H1 (cell line): ENCODE data around the gene UAP1. TPM values are rescaled to one million over a fixed set of nuclear protein-coding genes. Genes with fewer than 3 reads are reported as not detected.

Experiments used
- CTCF ChIA-PET: fragments of 300-600 bp; sonication (Branson Sonifier 250); formaldehyde crosslinking; loops from one replicate; lab custom pipeline; 2021; ENCODE audit not compliant: partially characterized antibody; lab: Charles Lee
- POLR2A ChIA-PET: fragments of 300-600 bp; sonication (Branson Sonifier 250); formaldehyde crosslinking; loops from one replicate; lab custom pipeline; 2021; ENCODE audit warnings: inconsistent platforms; ENCODE audit not compliant: partially characterized antibody; lab: Charles Lee
- DNase-seq, 2 experiments: peaks; one replicate each; pipeline versions ENCODE4 v3.0.0 to v3.0.0-alpha.2; 2010 to 2022; ENCODE audit warnings: low spot score in 2 of 2, low read depth in 1 of 2, mixed read lengths in 1 of 2
- FAIRE-seq: peaks from 2 replicates; lab custom pipeline; 2011; peaks lifted over from hg19 to GRCh38; lab: Jason Lieb, UNC
- H2AFZ ChIP-seq: 2 replicates; pipeline ENCODE4 v1.8.1; 2012; ENCODE audit warnings: low read length, inconsistent platforms
- H2AK5ac ChIP-seq: 2 replicates; pipeline ENCODE4 v1.6.1; 2013; ENCODE audit warnings: low read depth, low read length
- H2BK120ac ChIP-seq: replicated peaks from 2 replicates; pipeline ENCODE3; 2013; ENCODE audit warnings: low read depth, low read length, inconsistent platforms
- H2BK12ac ChIP-seq: 2 replicates; pipeline ENCODE4 v1.6.1; 2013; ENCODE audit warnings: low read depth, low read length
- H2BK15ac ChIP-seq: 2 replicates; pipeline ENCODE4 v1.6.1; 2013; ENCODE audit warnings: low read length
- H2BK20ac ChIP-seq: 2 replicates; pipeline ENCODE4 v1.6.1; 2013; ENCODE audit warnings: low read length
- H2BK5ac ChIP-seq: 2 replicates; pipeline ENCODE4 v1.6.1; 2013; ENCODE audit warnings: low read depth, low read length
- H3K14ac ChIP-seq: 2 replicates; pipeline ENCODE4 v1.6.1; 2013; ENCODE audit warnings: inconsistent platforms; ENCODE audit not compliant: insufficient read length
- H3K18ac ChIP-seq: 2 replicates; pipeline ENCODE4 v1.6.1; 2013; ENCODE audit warnings: low read length; ENCODE audit errors: extremely low read depth
- H3K23ac ChIP-seq: 2 replicates; pipeline ENCODE4 v1.6.1; 2013; ENCODE audit warnings: inconsistent platforms; ENCODE audit not compliant: insufficient read length
- H3K23me2 ChIP-seq: 2 replicates; pipeline ENCODE4 v1.6.1; 2013; ENCODE audit warnings: low read depth, low read length
- H3K27ac ChIP-seq: 2 replicates; pipeline ENCODE4 v1.6.1; 2011; ENCODE audit warnings: low read depth, low read length, inconsistent platforms
- H3K27me3 ChIP-seq, 4 experiments: replicated peaks in 1 of 4; 1 replicate in 1 of 4; 2 replicates in 3 of 4; pipeline versions ENCODE4 v1.6.1 to v1.8.1; 2011 to 2013; ENCODE audit warnings: low read length in 3 of 4, mild to moderate bottlenecking in 3 of 4, inconsistent platforms in 2 of 4, mixed read lengths in 2 of 4, moderate library complexity in 1 of 4; ENCODE audit not compliant: control insufficient read depth in 3 of 4, insufficient read depth in 3 of 4; ENCODE audit errors: extremely low read depth in 1 of 4
- H3K36me3 ChIP-seq, 4 experiments: 2 replicates each; pipeline versions ENCODE4 v1.6.1 to v1.8.1; 2011 to 2013; ENCODE audit warnings: mild to moderate bottlenecking in 4 of 4, low read length in 3 of 4, moderate library complexity in 2 of 4, control low read depth in 1 of 4, inconsistent platforms in 1 of 4; ENCODE audit not compliant: insufficient read depth in 4 of 4, control insufficient read depth in 2 of 4
- H3K4ac ChIP-seq: replicated peaks from 2 replicates; pipeline ENCODE3; 2013; ENCODE audit warnings: low read length, low read depth, mixed read lengths, inconsistent platforms; ENCODE audit not compliant: insufficient read length
- H3K4me1 ChIP-seq, 4 experiments: replicated peaks in 1 of 4; 1 replicate in 1 of 4; 2 replicates in 3 of 4; pipeline versions ENCODE4 v1.6.1 to v1.8.1; 2011 to 2013; ENCODE audit warnings: low read length in 3 of 4, inconsistent platforms in 2 of 4, mixed read lengths in 1 of 4; ENCODE audit not compliant: insufficient read depth in 4 of 4, control insufficient read depth in 3 of 4
- H3K4me2 ChIP-seq, 2 experiments: 2 replicates each; pipeline versions ENCODE4 v1.6.1 to v1.8.1; 2011 to 2013; ENCODE audit warnings: low read depth in 2 of 2, low read length in 2 of 2, control low read depth in 1 of 2, inconsistent platforms in 1 of 2, mild to moderate bottlenecking in 1 of 2; ENCODE audit not compliant: insufficient read depth in 1 of 2
- H3K4me3 ChIP-seq, 4 experiments: fragments of 200-600, 300-600 bp in 1 of 4; sonication (generic), shearing (Covaris generic), sonication (Bioruptor Twin) in 1 of 4; 2 replicates each; pipeline versions ENCODE4 v1.5.1 to v1.8.1; 2011 to 2016; ENCODE audit warnings: low read length in 4 of 4, low read depth in 3 of 4, control low read depth in 2 of 4, inconsistent platforms in 2 of 4, mild to moderate bottlenecking in 2 of 4, mixed read lengths in 1 of 4, moderate library complexity in 1 of 4; ENCODE audit not compliant: insufficient read depth in 2 of 4; ENCODE audit errors: extremely low read depth in 1 of 4
- H3K56ac ChIP-seq: replicated peaks from 2 replicates; pipeline ENCODE3; 2013; ENCODE audit warnings: low read depth, mild to moderate bottlenecking, mixed read lengths, low read length, inconsistent platforms; ENCODE audit not compliant: insufficient read length
- H3K79me1 ChIP-seq: 2 replicates; pipeline ENCODE4 v1.6.1; 2013; ENCODE audit warnings: low read depth, low read length, control low read depth
- H3K79me2 ChIP-seq, 2 experiments: 2 replicates each; pipeline versions ENCODE4 v1.6.1 to v1.8.1; 2012 to 2013; ENCODE audit warnings: low read length in 2 of 2, mild to moderate bottlenecking in 2 of 2, inconsistent platforms in 1 of 2; ENCODE audit not compliant: insufficient read depth in 2 of 2, control insufficient read depth in 1 of 2
- H3K9ac ChIP-seq, 4 experiments: replicated peaks in 1 of 4; 1 replicate in 1 of 4; 2 replicates in 3 of 4; pipeline versions ENCODE4 v1.6.1 to v1.8.1; 2011 to 2013; ENCODE audit warnings: low read depth in 3 of 4, low read length in 3 of 4, control low read depth in 2 of 4, mild to moderate bottlenecking in 2 of 4, moderate library complexity in 2 of 4, inconsistent platforms in 1 of 4; ENCODE audit errors: extremely low read depth in 1 of 4
- H3K9me3 ChIP-seq, 2 experiments: 2 replicates each; pipeline versions ENCODE4 v1.6.1 to v1.8.1; 2012 to 2013; ENCODE audit warnings: mild to moderate bottlenecking in 2 of 2, moderate library complexity in 2 of 2, control low read depth in 1 of 2, inconsistent platforms in 1 of 2, low read depth in 1 of 2, low read length in 1 of 2, mixed read lengths in 1 of 2; ENCODE audit not compliant: insufficient read depth in 2 of 2
- H4K20me1 ChIP-seq, 2 experiments: replicated peaks in 1 of 2; 2 replicates each; pipeline versions ENCODE3 to v1.8.1; 2011 to 2013; ENCODE audit warnings: inconsistent platforms in 2 of 2, low read length in 2 of 2, mild to moderate bottlenecking in 1 of 2; ENCODE audit not compliant: insufficient read depth in 2 of 2, control insufficient read depth in 1 of 2
- H4K5ac ChIP-seq: 2 replicates; pipeline ENCODE4 v1.6.1; 2013; ENCODE audit warnings: low read length, low read depth, mixed read lengths, inconsistent platforms; ENCODE audit not compliant: insufficient read length
- H4K8ac ChIP-seq: 2 replicates; pipeline ENCODE4 v1.8.0; 2013; ENCODE audit warnings: mild to moderate bottlenecking, moderate library complexity, low read length, inconsistent platforms; ENCODE audit not compliant: insufficient read depth; ENCODE audit errors: extremely low read depth
- H4K91ac ChIP-seq: replicated peaks from 2 replicates; pipeline ENCODE3; 2013; ENCODE audit warnings: low read length, mixed read lengths, inconsistent platforms; ENCODE audit not compliant: insufficient read length
- ASH2L ChIP-seq: fragments of 200-600, 300-600 bp; sonication (generic); IDR thresholded peaks from one replicate; pipeline ENCODE4 v1.7.1; 2017; ENCODE audit warnings: low read length
- CHD2 ChIP-seq: IDR thresholded peaks from 2 replicates; pipeline ENCODE4 v1.6.1; 2012; ENCODE audit warnings: low read length, improper control_type of control experiment
- FOSL1 ChIP-seq: IDR thresholded peaks from 2 replicates; pipeline ENCODE4 v1.6.1; 2011; ENCODE audit warnings: mild to moderate bottlenecking, low read depth, low read length, moderate library complexity; ENCODE audit not compliant: insufficient read depth
- MAFK ChIP-seq: IDR thresholded peaks from 2 replicates; pipeline ENCODE4 v1.6.1; 2012; ENCODE audit warnings: low read depth, mild to moderate bottlenecking, improper control_type of control experiment, low read length
- NRF1 ChIP-seq: IDR thresholded peaks from 2 replicates; pipeline ENCODE4 v1.6.1; 2011; ENCODE audit warnings: mild to moderate bottlenecking, low read depth, low read length, improper control_type of control experiment
- POLR2AphosphoS5 ChIP-seq: IDR thresholded peaks from 2 replicates; pipeline ENCODE4 v1.6.1; 2011; ENCODE audit warnings: low read depth, low read length
- RNF2 ChIP-seq: fragments of 200-900, 300-1000 bp; sonication (generic); IDR thresholded peaks from 2 replicates; pipeline ENCODE4 v1.7.1; 2016; ENCODE audit warnings: borderline replicate concordance, low read depth, mild to moderate bottlenecking, antibody characterized with exemption, low read length; ENCODE audit not compliant: poor library complexity, severe bottlenecking; ENCODE audit errors: missing control alignments
- USF2 ChIP-seq: IDR thresholded peaks from 2 replicates; pipeline ENCODE4 v1.6.1; 2011; ENCODE audit warnings: low read length, improper control_type of control experiment
- WGBS, 2 experiments: shearing (Covaris generic) in 1 of 2; methylation state at CpG; one replicate each; pipeline versions ENCODE4 v1.1.6 to v1.1.7; 2013 to 2015; ENCODE audit warnings: low lambda C conversion rate in 2 of 2, mixed read lengths in 2 of 2, inconsistent platforms in 1 of 2, low coverage in 1 of 2, missing lambda C conversion rate in 1 of 2; ENCODE audit not compliant: insufficient replicate concordance in 2 of 2, insufficient coverage in 1 of 2, insufficient read length in 1 of 2; ENCODE audit errors: extremely low coverage in 1 of 2, missing lambda C conversion rate in 1 of 2; 5-methylcytosine and 5-hydroxymethylcytosine counted together
- polyA plus RNA-seq, 7 experiments: library from polyadenylated mRNA; depleted of rRNA in 3 of 7; stranded (reverse) in 5 of 7; unstranded in 2 of 7; fragments of >200 nt in 5 of 7; fragments of 200-250 nt in 2 of 7; gene quantifications; 1 replicate in 5 of 7; 2 replicates in 1 of 7; 4 replicates in 1 of 7; pipeline versions ENCODE4 v1.2.1 to v1.2.3, GENCODE V29; 2011 to 2013; ENCODE audit warnings: missing spikeins in 2 of 7, mixed read lengths in 2 of 7
- total RNA-seq: library from RNA; stranded (reverse); fragmentation: NEBNext Ultra II Directional; extraction: Animal tissue kit (Norgen Biotek cat#: 25700); gene quantifications from 2 replicates; pipeline ENCODE4 v1.2.1, GENCODE V29; 2021
- TF ChIP-seq, protein P1 (sequence below): IDR thresholded peaks from 2 replicates; pipeline ENCODE4 v1.6.1; 2012; ENCODE audit warnings: low read length, inconsistent platforms

UAP1 gene
- total and polyA plus RNA-seq, 2 of the 8 experiments (the other 6 are each of a cell fraction or from before 2014, with no cell fraction given): 9.4 to 32.9 TPM

GRCh38 chr1:162619076-162619475, 57.6 kb downstream of the UAP1 start:
- Histone ChIP-seq H3K18ac (no peak overlapping the region), H3K4ac (no peak overlapping the region), H4K20me1 (no peaks in the 10 kb centered on the region), H3K9ac (no peak overlapping the region), H3K4me3 (no peak overlapping the region), H3K79me2 (no peaks in the 10 kb centered on the region), H2AFZ (no peak overlapping the region), H2BK12ac (no peak overlapping the region), H3K14ac (no peak overlapping the region), H4K5ac (no peak overlapping the region), H3K79me1 (no peaks in the 10 kb centered on the region), H4K91ac (no peak overlapping the region), H3K27me3 (no peaks in the 10 kb centered on the region), H3K4me1 (no peaks in the 10 kb centered on the region), H4K8ac (no peak overlapping the region), H2BK20ac (no peak overlapping the region), H2AK5ac (no peak overlapping the region), H3K4me2 (no peak overlapping the region), H3K23ac (no peak overlapping the region), H3K56ac (no peak overlapping the region), H3K27ac (no peak overlapping the region), H2BK120ac (no peak overlapping the region), H3K36me3 (no peaks in the 10 kb centered on the region), H3K9me3 (peaks cover 8 to 11% of the 10 kb centered on the region in 2 experiments), H2BK15ac (no peak overlapping the region), H3K23me2 (no peaks in the 10 kb centered on the region), H2BK5ac (no peak overlapping the region)
- POLR2A ChIA-PET: no interaction called here
- TF ChIP-seq NRF1 (no peak), MAFK (no peak), FOSL1 (no peak), ASH2L (no peak), RNF2 (no peak), USF2 (no peak), CHD2 (no peak), POLR2AphosphoS5 (no peak)
- TF ChIP-seq, protein P1, sequence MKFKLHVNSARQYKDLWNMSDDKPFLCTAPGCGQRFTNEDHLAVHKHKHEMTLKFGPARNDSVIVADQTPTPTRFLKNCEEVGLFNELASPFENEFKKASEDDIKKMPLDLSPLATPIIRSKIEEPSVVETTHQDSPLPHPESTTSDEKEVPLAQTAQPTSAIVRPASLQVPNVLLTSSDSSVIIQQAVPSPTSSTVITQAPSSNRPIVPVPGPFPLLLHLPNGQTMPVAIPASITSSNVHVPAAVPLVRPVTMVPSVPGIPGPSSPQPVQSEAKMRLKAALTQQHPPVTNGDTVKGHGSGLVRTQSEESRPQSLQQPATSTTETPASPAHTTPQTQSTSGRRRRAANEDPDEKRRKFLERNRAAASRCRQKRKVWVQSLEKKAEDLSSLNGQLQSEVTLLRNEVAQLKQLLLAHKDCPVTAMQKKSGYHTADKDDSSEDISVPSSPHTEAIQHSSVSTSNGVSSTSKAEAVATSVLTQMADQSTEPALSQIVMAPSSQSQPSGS: no peak
- CTCF ChIA-PET: interaction anchor here (1.3 to 3.1 kb wide), 3 partner anchors 8 to 12 kb away, joined by 3 to 16 read pairs (median 3); no protein-coding TSS in a partner anchor
- FAIRE-seq (no peak), DNase-seq (no peak)
- 90% methylated on average over 3 of the region's 3 CpGs; no CpG with 5 or more reads in 1 of the 2 experiments for WGBS, 2 experiments
